HG02870 (cell line): ENCODE results near the gene SEMA3D.

ENCODE experiments used
- ATAC-seq: cut with Tn5 transposase; IDR thresholded peaks from one replicate; pipeline ENCODE4 v1.9.1; 2021; ENCODE audit warnings: mild to moderate bottlenecking, moderate library complexity; ENCODE audit not compliant: unreplicated experiment

Gene SEMA3D

DNA sequence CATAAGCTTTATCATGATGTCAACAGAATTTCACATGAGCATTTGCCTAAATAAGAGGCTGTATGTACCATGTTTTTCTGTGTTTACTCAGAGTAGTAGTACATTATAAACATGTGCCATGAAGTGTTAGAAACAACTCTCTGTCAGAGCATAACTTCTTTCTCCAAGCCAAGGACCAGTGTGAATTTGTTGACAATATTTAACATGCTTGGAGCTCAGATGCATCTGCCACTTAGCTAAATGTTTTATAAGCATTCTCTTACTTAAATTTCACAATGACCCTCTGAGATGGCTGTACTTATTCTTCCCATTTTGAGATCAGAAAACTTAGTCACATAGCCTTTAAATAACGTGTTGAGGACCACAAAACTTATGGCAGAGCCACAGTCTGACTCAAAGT is 105.0 kb downstream of the SEMA3D start:
- no peak for ATAC-seq

DNA sequence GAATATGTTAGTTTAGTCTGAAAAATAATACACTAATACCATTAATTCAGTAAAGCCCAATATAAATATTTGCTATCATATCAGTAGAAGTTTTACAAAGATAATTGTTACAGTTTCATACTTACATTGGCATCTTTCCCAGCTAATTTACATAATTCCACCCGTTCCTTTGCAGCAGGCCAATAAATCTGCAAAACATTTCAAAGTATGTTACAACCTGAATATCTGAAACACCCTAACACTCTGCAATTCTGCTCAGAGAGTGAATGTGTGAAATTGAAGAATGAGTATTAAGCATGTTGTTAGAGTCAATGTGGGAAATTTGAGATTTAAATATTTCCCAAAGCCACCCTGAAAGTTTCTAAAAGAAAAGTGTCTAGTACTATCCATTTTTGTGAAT is 105.5 kb downstream of the SEMA3D start:
- ATAC-seq = no peak

DNA sequence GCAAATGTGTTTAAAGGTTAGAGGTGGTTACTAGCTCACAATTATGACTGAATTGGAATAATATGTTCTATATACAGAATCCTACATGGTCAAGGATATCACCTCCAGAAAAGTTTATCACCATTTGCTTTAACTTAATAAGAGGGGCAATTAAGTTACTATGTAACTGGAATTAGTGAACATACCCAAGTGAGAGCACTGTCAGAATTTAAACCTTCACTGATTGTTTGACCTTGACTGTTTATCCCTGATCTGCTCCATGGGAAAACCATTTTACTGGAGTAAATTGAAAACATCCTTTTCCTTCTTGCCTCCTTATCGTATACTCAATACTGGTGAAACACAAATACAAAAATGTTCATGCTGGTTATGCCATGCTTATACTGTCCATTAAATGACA is 107.4 kb downstream of the SEMA3D start:
- no peak for ATAC-seq

DNA sequence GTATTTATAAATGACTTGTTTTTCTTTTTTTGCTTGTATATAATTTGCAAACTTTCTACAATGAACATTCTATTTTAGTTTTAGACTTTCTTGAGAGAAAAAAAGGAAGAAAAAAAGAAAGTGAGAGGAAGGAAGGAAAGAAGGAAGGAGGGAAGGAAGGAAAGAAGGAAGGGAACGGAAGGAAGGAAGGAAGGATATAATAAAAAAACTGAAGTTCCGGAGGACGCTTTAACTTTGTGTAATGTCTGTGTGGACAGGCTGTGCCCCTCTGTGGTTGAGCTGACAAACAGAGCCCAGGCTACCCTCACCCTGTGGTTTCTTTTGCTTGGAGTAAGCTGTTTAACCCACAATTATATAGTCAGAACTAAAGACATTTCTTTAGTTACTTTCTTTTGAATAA is 108.7 kb downstream of the SEMA3D start:
- no peak for ATAC-seq

DNA sequence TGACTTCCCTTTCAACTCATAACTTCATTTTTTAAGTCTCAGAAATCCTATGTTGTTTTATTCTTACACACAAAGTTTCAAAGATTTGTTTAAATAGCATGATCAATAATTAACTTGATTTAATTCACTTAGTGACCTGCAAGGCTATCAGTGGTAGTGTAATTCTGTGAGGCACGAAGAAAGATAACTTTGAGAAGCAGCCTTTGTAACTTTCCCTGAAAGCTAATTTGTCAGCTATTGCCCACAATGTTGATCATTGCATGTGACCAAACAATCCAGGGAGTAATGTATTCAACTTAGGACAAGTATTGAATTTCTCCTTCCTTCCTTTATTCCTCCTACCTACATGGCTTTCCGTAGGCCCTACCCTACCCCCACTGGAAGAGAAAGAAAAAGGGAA is 111.0 kb downstream of the SEMA3D start:
- no peak for ATAC-seq

DNA sequence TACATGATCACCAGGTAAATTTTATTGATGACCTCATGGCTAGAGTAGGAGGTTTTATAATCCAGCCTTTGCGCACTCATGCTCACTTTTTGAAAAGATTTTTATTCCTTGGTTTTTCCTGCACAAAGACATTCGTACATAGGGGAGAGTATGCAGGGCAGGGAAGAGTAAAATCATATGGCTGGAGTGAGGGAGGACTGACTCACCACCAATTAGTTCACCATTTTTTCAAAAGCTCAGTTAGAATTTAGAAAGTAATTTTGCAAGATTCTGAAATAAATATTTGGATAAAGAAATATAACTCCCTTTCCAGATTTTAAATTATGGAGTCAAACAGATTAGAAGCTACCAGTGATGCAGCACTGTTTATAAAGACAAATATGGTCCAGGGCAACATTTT is 111.9 kb downstream of the SEMA3D start:
- no peak for ATAC-seq

DNA sequence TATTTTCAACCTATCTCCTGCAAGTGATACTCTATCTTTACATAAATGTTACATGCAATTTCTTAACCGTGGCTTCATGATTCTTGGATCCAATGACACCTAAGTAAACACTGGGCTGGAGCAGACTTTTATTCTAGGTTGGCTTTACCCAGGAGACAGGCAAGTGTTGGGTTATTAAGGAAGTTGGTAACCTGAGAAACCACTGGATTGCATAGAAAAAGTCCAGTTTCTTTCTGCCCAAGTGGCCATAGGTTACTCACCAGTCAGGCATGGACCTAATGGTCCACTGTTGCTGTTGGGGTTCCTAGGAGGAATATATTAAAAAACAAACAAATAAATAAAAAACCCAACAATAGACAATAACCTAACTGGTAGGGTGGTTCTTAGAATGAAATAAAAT is 112.8 kb downstream of the SEMA3D start:
- ATAC-seq = no peak

DNA sequence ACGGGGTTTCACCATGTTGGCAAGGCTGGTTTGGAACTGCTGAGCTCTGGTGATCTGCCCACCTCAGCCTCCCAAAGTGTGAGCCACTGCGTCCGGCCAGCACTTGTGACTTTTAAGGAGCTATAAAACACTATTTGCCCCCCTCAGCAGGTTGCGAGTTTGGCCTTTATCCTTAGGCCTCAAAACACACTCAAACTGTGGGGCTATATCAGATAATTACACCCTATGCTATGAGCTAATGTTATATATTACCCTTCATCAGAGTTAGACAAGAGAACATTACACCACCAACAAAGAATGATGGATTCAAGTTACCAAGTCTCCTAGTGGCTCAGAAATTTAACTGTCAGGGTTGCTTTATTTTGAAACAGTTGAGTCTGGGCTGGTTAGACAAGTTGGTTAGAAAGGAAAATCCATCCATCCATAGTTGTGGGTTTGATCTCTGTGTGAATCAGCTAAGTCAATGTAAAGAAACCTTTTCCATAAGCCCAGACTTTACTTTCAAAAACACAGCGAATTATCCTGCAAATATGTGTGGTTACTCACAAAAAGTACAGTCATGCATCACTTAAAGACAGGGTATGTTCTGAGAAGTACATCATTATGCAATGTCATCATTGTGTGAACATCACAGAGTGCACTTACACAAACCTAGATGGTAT is 115.8 kb downstream of the SEMA3D start:
- ATAC-seq = no peak

DNA sequence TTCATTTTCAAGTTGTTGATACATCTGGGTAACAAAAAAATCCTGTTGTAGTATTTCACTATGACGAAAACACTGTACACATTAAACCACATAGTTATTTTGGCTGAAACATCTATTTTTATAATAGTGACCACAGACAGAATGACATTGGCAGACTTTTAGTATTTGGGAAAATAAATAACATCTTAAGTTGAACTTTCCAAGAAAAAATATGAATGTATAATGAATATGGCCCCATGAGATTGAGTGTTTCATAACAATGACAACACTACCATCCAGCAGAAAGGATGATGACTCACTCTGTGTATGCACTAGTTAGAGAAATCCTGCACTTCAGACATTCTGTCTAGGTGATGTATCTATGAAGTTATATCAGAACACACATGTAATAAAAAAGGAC is 118.1 kb downstream of the SEMA3D start:
- ATAC-seq = no peak

DNA sequence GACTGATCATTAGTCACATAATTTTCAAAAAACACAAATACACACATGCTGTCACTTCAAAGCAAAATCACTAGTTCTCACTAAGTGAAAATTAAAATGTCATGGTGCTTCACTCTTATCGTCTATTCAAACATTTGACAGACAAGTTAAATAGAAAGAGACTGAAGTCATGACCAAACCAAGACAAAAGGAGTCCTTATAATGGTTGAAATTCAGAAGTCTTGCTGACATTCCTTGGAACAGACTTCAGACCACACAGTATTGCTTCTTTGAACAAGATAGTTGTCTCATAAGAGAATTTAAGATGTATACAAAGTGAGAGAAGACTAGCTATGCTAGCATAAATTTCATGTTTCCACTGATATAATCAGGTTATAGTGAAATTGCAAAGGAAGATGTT is 119.5 kb downstream of the SEMA3D start:
- ATAC-seq = no peak

DNA sequence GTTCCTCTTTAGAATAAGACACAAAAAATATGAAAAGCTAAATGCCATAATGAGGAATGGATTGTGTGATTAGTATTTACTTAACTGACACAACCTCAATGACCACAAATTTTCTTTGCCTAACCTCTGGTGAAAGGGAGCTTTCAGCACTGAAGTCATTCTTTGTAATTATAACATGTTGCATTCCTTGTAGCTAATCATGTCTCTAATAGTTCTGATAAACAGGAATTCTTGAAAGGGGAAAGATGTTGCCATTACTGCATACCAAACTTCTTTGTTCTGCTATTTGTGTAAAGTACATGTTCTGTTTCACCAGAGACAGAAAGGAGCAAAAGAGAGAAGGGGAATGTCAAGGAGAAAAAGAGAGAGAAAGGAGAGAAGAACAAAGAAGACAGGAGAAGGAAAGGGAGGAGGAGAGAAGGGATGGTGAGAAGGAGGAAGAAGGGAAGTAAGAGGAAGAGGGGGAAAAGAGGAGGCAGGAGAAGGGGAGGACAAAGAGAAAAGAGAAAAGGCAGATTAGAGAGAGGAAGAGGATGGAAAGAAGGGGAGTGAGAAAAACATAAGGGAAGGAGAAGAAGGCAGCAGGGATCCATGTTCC is 120.9 kb downstream of the SEMA3D start:
- no peak for ATAC-seq

DNA sequence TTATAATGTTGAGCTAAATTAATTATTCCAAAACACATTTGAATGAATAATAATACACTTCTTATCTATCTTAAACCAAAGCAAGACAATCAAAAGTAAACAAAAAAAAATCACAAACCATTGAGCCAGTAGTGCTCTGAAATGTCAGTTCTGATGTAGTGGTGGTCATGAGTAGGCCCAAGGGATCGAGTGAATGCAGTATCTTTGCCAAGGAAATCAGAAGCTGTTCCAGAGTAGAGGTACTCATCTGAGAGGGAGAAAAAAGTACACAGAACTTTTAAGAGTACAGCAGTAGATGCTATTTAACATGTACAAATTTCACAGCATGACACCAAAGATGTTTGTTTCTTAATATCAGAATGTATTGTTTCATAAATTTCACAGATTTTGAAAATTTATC is 121.5 kb downstream of the SEMA3D start:
- no peak for ATAC-seq

DNA sequence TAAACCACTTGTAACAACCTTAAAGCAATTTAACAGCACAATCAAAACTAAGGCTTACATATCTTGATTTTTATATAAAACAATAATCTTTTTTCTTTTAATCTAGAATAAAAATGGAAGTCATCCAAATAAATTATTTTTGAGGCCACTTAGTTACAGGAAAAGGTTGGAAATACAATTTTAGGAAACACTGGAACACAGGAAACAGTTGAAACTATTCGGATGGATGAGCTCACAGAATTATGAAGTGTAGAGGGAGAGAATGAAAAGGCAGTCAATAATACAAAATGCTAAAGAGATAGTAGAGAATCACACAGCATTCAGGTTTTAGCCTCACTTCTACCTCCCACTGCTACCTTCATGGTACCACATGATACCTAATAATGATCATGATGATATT is 124.2 kb downstream of the SEMA3D start:
- ATAC-seq = no peak

DNA sequence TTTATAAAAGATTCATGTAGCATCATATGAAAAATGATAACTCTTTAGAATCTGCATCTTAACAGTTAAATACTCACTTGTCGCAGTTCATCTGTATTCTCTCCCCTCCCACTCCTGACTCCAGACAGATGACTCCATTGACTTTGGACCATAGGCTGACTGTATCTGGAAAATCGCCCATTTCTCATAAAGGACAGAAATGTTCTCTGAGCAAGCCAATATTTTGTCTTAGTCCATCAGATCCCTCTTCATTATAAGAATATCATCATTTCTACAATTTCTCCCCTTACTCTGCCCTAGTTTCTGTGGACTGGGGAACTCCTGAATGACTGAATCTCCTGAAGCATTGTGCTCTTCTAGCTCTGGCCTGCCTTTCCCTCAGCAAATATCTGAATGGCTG is 125.4 kb downstream of the SEMA3D start:
- ATAC-seq = no peak

DNA sequence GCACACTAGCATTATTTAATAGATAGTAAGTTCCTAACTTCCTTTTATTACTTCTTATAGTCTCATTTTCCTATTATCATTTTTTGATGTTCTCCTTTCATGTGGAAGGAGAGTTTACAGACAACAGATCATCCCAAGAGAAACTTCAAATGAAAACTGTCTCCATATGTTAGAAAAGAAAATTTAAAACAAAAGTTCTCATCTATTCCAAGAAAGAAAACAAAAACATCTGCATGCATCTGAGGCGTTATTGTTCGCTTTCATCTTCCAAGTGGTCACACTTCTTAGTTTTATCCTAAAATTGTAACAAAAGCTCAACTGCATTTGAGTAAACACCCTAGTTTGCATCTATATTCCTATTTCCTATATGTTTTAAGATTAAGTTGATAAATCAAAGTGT is 126.2 kb downstream of the SEMA3D start:
- no peak for ATAC-seq

DNA sequence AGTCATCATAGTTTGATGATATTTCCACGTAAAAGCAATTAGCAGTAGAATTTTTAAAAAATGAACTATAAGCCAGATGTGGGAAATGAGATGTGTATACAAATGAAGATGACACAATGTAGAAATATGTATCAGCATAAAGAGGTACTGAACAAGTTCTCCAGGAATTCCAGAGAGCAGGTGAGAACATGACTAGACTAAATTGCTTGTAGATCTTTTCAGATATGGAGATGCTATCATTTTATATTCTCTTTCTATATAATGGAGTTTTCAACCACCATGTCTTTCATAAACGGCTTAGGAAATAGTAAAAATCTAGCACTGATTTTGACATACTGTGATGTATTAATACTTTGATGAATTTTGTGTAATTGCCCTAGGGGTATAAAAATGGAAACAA is 130.9 kb downstream of the SEMA3D start:
- no peak for ATAC-seq

DNA sequence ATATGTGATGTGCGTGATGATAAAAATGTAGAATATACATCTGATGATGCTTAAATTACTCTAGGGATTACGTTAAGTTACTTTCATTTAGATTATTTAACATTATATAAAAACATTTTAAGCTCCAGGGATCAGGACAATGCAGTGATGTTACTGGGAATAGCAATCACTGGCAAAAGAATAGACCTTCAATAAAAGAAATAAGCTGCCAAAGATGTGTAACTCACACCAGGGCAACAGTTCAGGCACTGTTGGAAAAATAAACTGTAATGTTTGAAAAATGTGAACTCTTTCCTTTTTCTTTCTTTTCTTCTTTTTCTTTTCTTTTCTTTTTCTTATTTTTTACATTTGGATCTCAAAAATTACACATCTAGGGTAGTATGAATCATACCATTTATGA is 131.7 kb downstream of the SEMA3D start:
- ATAC-seq = no peak

DNA sequence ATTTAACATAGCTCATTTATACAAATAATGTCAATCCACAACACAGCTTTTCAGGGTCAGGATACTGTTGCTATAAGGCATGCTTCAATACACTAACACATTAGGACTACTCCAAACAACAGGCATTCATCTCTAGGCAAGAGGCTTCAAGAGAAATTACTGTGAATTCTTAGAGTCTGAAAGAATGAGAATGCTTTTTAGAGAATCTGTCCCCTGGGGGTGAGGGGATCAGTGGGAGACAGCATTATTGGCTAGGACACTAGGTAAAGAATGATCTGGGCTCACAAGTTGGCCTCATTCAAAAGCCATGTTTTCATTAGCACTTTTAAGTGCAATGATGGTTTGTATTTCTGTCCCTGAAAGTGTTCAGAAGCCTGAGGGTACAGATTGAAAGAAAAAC is 132.6 kb downstream of the SEMA3D start:
- ATAC-seq = no peak

DNA sequence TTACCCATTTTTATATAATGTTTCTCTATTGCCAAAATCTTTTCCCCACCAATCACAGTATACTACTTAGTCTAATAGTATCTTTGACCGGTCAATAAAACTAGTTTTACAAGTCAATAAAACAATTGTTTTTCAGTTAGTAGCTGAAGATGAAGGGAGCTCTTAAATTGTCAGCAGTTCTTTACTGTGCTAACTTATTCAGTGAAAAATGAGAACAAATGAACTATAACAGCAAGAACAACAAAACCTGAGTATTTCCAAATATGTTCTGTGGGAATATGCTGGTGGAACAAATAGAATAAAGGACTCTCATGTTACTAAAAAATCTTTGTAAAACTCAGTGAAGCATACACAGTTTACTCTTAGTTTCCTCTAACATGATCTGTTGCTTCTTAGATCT is 134.0 kb downstream of the SEMA3D start:
- no peak for ATAC-seq

DNA sequence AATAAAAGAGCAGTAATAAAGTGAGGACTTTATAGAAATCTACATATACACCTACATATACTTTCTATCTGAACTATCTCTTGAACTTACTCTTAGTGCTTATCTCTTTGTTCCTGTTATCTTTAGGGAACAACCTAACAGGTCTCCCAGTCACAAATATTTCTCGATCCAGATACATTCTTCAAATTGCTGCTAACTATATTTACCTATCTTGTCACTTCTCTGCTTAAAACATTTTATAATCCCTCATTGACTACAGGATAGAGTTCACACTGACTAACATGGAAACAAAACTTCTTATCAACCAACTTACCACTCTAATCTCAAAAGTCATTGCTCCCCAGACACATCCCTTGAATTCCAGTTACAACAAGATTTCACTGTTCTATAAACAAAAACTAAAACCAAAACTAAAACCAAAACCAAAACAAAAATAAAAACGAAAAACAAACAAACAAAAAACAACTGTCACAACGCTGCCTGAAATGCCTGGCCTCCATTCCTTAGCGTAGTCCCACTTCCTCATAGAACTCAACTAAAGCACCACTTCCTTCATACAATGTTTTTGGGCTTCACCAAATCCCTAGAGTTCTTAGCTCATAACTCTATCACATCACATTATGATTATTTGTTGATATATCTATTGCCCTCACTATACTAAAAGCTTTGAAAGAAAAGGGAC is 134.7 kb downstream of the SEMA3D start:
- ATAC-seq = no peak

DNA sequence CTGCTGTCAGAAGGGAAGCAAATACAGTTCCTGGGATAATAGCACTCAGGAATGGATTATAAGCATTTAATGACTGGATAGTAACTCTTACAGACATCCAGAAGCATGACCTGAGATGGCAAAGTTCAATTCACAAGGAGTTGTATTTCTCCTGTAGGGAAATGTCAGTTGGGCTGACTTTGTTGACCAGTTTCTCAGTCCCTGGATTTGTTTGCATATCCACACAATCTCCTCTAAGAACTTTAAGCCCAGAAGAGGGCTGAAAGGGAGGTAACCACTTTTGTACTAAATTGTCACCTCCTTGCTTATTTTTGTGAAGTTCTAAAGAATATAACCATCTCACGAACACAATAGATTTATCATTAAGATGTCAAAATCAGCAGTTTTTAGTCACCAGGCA is 140.3 kb downstream of the SEMA3D start:
- ATAC-seq = no peak

DNA sequence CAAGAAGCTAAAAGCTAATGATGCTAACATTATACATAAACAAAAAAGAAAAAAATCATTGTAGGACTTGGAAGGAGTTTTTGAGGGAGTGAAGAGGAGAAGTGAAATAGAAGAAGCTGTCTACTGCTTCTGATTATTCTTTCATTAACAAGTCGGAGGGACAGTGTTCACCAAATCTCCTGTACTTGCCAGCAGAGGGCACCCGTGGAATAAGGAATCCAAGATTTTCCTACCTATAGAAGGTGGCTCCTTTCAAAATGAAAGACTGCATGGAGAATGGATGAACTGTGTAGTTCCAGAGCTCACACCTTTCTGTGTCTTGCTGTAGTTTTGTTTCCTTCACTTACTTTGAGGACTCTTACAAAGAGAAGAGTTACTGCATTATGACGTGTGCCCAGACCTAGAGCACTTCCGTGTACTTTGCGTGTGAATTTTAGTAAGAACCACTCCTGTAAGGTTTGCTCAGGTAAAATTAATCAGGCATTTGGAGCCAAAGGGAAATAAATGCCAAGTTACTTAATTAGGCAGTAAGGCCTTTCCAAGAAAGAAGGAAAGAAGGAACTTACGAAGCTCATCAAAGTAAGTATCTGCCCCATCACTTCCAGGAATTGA is 145.1 kb downstream of the SEMA3D start:
- peak; percentile 41 for ATAC-seq
